Adipose tissue (tissue), 3 donors: ENCODE measurements around the gene MTHFD1L. TPM values are rescaled to one million over a fixed set of nuclear protein-coding genes. Genes with fewer than 3 reads are reported as not detected.
"Not testable (repeated sequence)": the region's sequence is repeated elsewhere in the genome, so short reads cannot be mapped to it uniquely, and the experiment has no call there.

Experiments
- H3K27ac ChIP-seq: one replicate; pipeline ENCODE4 v1.5.1; 2013; ENCODE audit warnings: low read depth, low read length
- WGBS, 3 donors: extraction: QIAGEN DNeasy Blood & Tissue Kit; methylation state at CpG; one replicate each; pipeline ENCODE4 v1.1.7; 2013; 5-methylcytosine and 5-hydroxymethylcytosine counted together
- polyA plus RNA-seq, 3 donors: library from polyadenylated mRNA; stranded (reverse); fragments of 200-250 nt; gene quantifications; one replicate each; pipeline ENCODE4 v1.2.3, GENCODE V29; 2013
- donor health status: healthy with polysubstance abuse.
- donor health status: Bipolar disorder and iron deficiency.
- donor health status: healthy.

Gene MTHFD1L
- polyA plus RNA-seq, 3 donors, result 3.9 to 11.3 (median 4.4) TPM

DNA sequence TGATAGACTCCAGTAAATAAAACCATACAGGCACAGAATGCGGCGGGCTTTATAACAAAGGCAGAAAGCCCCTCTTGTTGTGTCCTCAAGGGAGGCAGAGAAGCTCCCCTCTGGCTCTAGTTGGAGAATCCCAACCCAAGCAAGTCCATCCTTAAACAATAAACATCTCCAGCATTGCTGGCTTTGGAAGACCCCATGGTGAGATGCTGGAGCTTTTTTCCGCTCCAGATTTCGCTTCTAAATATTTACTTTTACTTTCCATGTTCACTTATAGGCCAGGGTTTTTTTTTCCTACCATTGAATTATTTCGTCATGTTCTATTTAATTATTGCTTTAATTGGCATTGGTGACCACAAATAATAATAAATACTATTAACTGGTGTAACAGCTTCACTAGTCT is 176.2 kb downstream of the MTHFD1L start:
- 95 to 100% (median 97%) methylated on average over 5 of the region's 5 CpGs for WGBS, 3 donors
- H3K27ac ChIP-seq, result peak overlapping the region; percentile 55

DNA sequence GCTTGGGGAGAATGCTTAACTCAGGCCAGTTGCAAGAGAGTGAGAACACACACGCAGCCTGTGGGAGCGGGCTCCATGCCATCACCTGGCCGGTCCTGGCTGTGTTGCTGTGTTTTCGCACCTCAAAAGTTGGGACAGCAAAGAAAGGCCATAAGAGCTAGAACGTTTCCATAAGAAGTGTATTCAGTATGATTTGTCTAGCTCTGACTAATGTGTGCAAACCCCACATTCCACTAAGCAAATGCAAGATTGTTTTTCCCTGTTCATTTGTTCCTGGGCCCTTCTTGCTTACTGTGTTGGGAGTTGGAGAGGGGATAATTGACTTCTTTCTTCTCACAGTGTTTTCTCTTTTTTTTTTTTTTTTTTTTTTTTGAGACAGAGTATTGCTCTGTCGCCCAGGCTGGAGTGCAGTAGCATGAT is 177.4 kb downstream of the MTHFD1L start:
- WGBS, 3 donors, result 31 to 88% (median 85%) methylated on average over 5 to 6 of the region's 6 CpGs
- not testable (repeated sequence) for H3K27ac ChIP-seq

DNA sequence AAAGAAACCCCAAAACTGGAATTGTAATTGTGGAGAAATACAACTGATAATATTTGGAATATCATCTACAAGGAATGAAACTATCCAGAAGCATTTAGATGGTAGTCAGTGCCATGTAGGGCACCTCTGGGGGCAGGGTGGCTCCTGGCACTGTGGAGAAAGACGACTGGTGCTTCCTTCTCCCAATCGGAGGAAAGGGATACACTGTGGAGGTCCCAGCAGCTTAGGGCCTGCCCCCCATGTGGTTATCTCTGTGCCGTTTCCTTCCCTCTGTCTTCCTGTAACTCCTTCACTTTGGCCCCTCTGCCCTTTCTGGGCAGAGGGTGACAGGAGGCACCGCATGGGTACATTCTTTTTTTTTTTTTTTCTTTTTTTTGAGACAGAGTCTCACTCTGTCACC is 178.4 kb downstream of the MTHFD1L start:
- H3K27ac ChIP-seq, result no peak overlapping the region
- WGBS, 3 donors, result 79 to 85% (median 81%) methylated on average over 4 of the region's 4 CpGs

DNA sequence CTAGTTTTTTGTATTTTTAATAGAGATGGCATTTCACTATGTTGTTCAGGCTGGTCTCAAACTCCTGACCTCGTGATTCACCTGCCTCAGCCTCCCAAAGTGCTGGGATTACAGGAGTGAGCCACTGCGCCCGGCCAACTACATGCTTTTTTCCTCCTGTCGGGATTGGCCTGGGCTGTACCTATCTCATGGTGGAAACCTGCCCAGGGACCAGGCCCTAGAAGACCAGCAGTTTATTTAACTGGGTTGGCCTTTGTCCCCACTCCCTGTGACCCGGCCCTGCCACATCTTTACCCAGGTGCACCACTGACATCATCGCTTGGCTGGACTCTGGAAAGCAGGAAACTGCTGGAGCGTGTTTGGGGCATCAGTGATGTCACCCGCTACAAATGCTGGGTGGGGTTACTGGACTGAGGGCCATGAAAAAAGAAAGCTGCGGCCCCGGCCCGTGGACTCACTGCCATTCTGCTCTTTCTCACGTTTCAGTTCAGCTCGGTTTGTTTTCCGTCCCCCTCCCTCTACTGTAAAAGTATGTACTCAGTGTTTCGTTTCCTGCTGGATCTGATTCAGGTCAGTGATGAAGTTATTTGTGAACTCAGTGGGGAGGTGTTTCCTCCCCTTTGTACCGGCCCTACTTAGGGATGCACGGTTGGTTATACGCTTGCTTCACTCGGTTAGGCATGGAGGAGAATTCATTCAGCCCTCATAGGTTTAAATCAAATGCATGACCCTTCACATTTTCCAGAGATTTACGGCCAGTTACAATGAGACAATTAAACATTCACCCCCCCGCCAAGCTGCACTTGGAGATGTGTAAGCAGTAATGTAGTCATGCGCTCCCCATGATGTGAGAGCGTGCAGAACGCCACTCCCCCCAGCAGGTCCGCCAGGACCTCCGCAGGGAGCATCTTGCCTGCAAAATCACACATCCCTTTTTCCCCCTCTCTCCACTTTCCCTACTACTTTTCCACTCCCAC is 179.3 kb downstream of the MTHFD1L start:
- 26 to 55% (median 40%) methylated on average over 26 of the region's 26 CpGs for WGBS, 3 donors
- H3K27ac ChIP-seq, result peak overlapping the region; percentile 9

DNA sequence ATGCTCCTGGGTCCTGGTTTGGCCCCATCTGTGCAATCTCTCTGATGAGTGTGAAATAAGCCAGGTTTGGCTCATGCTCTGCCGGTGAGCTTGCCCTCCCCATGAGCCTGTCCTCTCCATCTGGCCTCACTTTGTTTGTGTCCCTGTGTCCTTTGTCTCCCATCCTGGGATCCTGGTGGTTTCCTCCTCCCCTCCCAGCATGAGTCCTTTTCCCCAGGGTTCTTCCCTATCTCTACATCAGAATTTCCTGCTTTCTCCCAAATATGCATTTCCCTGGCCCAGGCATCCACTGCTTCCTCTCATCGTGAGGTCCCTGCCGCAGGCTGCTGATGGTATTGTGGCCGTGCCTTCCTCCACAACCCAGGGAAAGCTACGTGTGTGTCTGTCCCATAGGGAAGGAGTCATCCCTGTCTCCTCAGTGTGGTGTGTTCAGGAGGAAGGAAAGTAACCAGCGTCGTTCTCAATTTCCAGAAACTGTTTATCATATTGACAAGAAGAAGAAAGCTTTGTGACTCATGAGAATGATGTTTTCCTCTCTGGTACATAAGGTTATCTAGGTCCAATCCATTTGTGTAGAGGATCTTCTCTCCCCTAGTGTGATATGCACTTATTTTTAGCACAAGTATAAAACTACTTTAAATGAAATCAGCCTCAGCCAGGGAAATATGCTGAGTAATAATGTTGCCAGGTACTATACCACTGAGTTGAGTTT is 180.2 kb downstream of the MTHFD1L start:
- WGBS, 3 donors, result 38 to 52% (median 49%) methylated on average over 7 of the region's 7 CpGs
- H3K27ac ChIP-seq, result not testable (repeated sequence)

DNA sequence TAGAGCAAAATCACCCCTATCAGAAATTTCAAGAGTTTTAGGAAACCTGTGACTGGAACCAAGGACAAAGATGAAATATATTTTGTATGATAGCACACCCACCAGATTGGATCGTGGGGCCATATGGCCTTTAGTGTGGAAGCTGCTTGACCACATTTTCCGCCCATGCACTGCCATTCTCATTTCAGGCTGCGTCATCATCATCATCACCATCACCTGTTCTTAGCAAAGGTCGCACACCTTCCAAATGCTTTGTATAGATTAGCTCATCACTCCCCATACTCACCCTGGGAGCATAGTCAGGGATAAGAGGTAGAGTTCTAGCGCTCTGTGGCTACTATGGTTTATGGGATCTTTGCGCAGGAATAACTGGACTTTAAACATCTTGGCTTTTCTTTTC is 185.7 kb downstream of the MTHFD1L start:
- H3K27ac ChIP-seq, result no peak overlapping the region
- 94 to 98% (median 97%) methylated on average over 6 of the region's 6 CpGs for whole genome bisulfite sequencing, 3 donors

DNA sequence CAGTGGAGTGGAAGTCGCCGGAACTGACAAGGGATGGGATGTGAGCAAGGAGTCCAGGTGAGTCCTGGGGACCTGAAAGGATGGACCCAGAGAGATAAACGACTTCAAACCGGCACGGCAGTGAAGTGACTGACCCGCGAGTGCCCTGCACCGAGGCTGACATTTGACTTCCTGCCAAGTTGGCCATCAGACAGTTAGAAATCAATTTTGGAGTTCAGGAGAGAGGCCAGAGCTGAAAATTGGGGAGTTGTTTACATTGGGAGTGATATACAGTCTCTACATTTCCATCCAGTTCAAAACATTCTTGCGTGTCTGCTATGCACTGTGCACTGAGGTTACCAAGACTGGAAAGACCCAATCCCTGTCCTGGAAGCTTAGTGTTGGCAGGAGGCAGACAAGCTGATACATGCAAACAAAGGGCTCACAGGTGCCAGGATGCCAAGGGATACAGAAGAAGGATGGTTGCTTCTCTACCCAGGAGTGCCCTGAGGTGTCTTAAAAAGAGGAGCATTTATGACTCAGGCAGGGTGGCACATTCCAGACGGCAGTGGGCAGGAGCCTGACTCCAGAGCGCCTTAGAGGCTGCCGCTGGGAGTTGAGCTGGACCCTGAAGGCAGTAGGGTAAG is 186.6 kb downstream of the MTHFD1L start:
- 73 to 83% (median 75%) methylated on average over 12 of the region's 12 CpGs for WGBS, 3 donors
- H3K27ac ChIP-seq, result no peak overlapping the region

DNA sequence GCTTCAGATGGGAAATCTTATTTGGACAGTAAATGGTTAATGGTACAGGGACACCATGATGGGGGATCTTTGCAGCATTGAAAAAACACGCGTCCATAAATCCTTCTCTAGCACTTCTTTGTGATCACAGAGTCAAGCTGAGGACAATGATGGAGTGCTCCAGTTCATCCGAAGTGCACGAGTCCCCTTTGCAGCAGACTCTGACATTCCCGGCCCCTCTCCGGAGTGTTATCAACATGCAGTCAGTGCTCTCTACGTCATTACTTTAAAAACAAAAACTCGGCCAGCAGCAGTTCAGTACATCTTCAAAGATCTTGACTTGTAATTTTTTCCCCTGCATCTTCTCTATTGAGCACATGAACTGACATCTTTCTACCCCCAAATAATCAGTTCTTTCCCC is 188.8 kb downstream of the MTHFD1L start:
- no peak overlapping the region for H3K27ac ChIP-seq
- 54 to 62% (median 55%) methylated on average over 8 of the region's 8 CpGs for WGBS, 3 donors

DNA sequence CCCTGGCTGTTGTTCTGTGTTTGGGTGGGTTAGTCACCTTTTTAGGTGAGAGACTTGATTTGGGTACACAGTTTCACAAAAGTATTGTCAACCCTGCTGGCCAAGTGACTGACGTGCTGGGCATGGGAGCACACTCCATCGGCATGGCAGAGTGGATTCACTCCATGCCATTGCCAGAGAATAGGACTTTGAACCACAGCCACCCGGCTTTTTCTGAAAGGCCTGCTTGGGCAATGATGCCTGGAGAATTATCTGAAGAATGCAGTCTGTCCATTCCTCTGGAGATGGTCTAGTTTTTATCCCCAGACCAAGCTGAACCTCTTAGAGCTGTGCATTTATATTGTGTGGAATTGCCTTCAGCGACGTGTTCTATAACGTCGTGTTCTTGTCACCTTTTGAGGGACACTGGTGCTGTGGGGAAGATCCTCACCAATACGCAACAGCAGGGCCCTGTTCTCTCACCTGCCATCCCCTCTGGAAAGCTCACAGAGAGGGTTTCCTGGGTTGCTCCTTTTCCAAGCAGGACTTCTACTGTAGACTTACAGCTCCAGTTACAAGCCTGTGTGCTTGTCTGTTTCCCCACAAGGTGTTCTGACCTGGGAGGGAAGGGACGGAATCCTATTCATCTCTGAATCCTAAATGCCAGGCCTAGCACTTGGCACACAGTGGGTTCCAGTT is 190.9 kb downstream of the MTHFD1L start:
- H3K27ac ChIP-seq, result no peak overlapping the region
- WGBS, 3 donors, result 89 to 95% (median 93%) methylated on average over 9 of the region's 9 CpGs

DNA sequence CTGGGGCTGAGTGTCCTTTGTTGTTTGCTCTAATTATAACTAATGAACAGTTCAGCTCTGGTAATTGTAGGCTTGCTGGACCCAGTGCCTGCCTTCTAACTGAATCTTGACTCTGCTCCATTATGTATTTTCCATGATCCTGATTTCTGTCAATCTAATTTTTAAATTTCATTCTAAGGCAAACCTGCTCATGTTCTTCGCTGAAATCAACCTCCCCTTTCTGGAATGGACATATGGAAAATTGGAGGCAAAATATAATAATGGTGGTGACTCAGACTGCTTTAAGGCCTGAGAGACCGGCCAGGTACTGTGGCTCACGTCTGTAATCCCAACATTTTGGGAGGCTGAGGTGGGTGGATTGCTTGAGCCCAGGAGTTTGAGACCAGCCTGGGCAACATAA is 191.6 kb downstream of the MTHFD1L start:
- 97 to 99% (median 97%) methylated on average over 3 of the region's 3 CpGs for WGBS, 3 donors
- no peak overlapping the region for H3K27ac ChIP-seq

DNA sequence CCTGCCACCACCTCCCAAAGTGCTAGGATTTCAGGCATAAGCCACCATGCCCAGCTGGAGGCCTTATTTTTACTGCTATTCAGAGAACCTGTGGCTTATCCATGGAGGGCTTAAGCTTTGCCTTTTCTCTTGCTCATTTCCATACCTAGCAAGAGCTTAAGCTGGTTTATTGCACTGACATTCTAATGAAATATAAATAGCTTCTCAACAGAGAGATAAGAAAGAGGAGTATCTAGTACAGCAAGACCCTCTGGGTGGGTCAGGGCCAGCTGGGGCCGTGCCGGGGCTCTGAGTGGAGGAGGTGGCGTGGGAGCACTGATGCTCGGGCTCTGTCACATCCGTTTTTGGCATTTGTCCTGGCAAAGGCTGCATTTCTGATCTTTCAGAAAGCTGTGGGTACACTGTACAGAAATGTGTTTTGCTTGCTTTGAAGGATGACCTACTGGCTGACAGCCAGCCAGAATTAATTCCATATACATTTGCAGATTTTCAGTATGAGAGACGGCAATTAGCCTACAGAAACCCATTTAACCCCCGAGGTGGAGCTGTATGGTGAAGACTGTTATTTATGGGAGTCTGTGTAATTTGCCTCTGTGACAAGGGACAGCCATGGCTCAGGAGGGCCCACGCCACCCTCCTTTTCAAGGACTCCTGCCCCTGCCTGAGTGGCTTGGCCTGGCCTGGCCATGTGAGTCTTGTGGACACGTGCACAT is 192.7 kb downstream of the MTHFD1L start:
- H3K27ac ChIP-seq, result no peak overlapping the region
- 81 to 83% (median 82%) methylated on average over 9 of the region's 9 CpGs for WGBS, 3 donors

DNA sequence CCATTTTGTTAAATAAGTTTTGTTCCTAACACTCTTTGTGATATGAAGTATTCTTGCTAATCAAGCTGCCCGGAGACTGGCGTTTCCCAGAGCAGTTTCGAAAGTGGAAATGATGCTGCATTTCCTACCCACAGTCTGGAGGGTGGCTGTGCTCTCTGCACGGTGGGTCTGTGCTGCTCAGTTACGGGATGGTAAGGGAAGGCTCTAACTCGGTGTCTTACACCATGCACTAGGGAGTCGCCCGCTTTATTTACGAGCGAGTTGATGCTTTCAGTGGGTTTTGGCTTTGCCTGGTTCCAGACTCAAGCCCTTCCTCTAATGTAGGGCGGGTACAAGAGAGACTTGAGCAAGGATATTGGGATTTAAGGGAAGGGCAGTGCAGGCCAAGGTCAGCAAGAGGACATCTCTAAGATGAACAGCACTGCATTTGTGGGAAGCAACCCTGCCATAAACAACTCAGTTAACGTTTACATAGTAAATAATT is 194.2 kb downstream of the MTHFD1L start:
- no peak overlapping the region for H3K27ac ChIP-seq
- WGBS, 3 donors, result 43 to 90% (median 56%) methylated on average over 12 of the region's 12 CpGs

DNA sequence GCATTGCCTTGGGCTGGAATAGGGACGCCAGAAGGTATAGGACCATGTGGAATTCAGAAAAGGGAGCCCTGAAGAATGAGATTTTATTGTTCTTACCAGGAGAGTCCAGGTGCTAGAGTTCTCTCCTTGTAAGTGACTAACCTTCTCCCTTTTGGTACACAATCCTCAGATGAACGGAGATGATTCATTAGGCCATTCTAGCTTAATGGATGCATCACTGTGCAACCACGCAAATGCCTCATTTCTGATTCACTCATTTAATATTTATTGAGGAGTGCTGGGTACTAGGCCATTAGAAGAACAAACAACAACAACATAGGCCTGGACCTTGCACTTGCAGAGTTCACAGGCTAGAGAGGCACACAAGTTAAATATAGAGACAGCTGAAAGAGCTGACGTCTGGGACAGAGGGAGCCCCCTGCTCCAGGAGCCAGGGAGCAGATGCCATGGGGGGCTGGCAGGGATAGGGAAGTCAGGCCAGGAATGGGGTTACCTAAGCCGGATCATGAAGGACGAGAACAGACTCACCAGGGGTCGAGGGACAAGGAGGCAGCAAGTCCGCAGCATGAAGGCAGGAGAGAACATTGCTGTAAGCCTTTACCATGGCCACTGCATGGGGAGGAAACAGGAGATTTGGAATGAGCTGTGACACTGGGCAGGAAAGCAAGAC is 194.7 kb downstream of the MTHFD1L start:
- no peak overlapping the region for H3K27ac ChIP-seq
- WGBS, 3 donors, result 92 to 94% (median 93%) methylated on average over 8 of the region's 8 CpGs

DNA sequence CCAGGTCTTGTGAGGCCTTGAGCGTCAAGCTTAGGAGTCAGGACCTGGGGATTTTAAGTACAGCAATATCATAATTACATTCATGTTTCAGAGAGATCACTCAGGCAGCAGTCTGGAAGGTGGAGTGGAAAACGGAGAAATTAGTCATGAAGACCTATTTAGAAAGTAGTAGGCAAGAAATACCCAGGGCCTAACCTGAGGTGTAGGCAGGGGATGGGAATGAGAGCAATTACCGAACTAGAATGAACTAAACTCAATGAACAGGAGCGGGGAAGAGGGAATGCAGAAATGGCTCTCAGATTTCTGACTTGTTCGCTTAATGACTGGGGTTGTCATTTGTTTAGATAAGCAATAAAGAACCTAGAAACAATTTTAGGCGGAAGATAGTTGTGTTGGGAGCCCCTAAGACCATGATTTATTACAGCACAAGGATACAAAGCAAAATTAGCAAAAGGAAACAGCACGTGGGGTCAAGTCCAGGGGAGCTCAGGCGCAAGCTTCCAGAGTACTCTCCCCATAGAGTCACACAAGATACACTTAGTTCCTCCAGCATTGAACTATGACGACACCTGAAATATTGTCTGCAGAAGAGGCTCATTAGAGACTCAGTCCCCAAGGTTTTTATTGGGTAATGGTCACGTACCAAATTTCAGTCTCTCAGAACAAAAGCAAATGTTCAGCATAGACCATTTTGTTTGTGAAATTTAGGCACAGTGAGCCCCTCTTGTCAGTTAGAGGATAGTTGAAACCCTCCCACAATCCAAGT is 195.4 kb downstream of the MTHFD1L start:
- no peak overlapping the region for H3K27ac ChIP-seq
- 90 to 96% (median 94%) methylated on average over 10 of the region's 10 CpGs for WGBS, 3 donors

DNA sequence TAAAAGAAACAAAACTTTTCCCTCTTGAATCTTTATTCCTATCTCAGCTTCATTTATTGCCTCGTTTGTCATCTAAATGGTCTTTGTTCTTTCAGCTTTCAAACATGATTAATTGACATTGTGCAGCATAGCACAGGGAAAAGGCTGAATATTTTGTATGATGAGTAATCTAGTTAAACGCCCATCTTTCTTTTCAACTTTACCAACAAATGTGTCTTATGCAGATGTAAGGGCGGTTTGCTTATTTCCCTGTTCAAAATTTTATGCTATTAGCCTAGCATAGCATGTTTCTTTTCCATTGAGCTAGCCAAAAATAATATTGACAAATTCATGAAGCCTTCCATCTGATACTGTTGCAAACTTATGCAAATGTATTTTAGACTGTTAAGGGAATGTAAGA is 197.8 kb downstream of the MTHFD1L start:
- H3K27ac ChIP-seq, result no peak overlapping the region
- 18 to 59% (median 57%) methylated on average over 3 of the region's 3 CpGs for WGBS, 3 donors

DNA sequence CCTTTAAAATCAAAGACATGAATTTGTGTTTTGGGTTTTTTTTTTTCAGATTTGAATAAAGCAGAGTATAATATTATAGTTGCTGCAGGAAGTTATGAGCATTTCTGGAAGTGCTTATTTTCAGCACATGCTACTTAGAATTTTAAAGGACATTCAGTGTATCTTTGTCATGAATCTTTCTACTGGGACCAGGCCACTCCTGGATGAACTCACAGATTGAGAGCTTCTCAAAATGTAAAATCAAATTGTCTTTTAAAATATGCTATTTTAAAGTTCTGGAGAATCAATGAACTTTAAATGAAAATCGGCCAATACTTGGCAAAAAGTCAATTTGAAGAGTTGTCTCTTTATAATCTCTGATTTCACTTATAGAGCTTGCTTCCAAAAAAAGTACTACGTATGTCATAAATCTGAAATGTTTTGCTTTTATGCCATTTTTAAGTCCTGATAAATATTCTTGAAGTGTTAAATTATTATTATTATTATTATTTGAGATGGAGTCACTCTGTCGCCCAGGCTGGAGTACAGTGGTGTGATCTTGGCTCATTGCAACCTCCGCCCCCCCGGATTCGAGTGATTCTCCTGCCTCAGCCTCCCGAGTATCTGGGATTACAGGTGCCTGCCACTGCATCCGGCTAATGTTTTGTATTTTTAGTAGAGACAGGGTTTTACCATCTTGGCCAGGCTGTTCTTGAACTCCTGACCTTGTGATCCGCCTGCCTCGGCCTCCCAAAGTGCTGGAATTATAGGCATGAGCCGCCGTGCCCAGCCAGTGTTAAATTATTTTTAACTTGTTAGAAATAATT is 198.5 kb downstream of the MTHFD1L start:
- 87 to 93% (median 90%) methylated on average over 12 of the region's 12 CpGs for WGBS, 3 donors
- H3K27ac ChIP-seq, result no peak overlapping the region
